Calu3 (cell line): ENCODE measurements around the gene PPP1R36. TPM values are rescaled to one million over a fixed set of nuclear protein-coding genes. Genes with fewer than 3 reads are reported as not detected.

ENCODE experiments used
- BruUV-seq: library from RNA; stranded (reverse); fragments of 400-500 nt; replicated peaks from 2 replicates; lab custom pipeline; 2021; lab: Mats Ljungman, UMichigan
- CTCF ChIA-PET: fragments of 300-600 bp; sonication (Branson Sonifier 250); formaldehyde crosslinking; loops from one replicate; lab custom pipeline; 2022; ENCODE audit warnings: antibody characterized with exemption; lab: Charles Lee
- DNase-seq: peaks from one replicate; pipeline ENCODE4 v3.0.0; 2022
- H3K27ac Mint-ChIP-seq: one replicate; pipeline ENCODE4 v1.8.0; 2022; ENCODE audit warnings: mixed read lengths; ENCODE audit not compliant: unreplicated experiment
- H3K27me3 Mint-ChIP-seq: one replicate; pipeline ENCODE4 v1.8.0; 2022; ENCODE audit warnings: mixed read lengths; ENCODE audit not compliant: unreplicated experiment
- H3K36me3 Mint-ChIP-seq: one replicate; pipeline ENCODE4 v1.8.0; 2022; ENCODE audit warnings: mild to moderate bottlenecking, moderate library complexity, mixed read lengths; ENCODE audit not compliant: insufficient read depth, unreplicated experiment
- H3K4me1 Mint-ChIP-seq: one replicate; pipeline ENCODE4 v1.8.0; 2022; ENCODE audit warnings: mild to moderate bottlenecking, low read depth, mixed read lengths; ENCODE audit not compliant: unreplicated experiment
- H3K4me3 Mint-ChIP-seq: one replicate; pipeline ENCODE4 v1.8.0; 2022; ENCODE audit warnings: mild to moderate bottlenecking, low read depth, moderate library complexity, mixed read lengths; ENCODE audit not compliant: unreplicated experiment
- H3K9me3 Mint-ChIP-seq: one replicate; pipeline ENCODE4 v1.8.0; 2022; ENCODE audit warnings: low read depth, mixed read lengths; ENCODE audit not compliant: unreplicated experiment
- intact Hi-C: fragments of 100-400 bp; cut with micrococcal nuclease; formaldehyde crosslinking; loops from one replicate; pipeline ENCODE4 v1.10.0; 2022; ENCODE audit not compliant: unreplicated experiment
- total RNA-seq: library from RNA; stranded (reverse); gene quantifications from 2 replicates; pipeline ENCODE4 v1.2.3, GENCODE V29; 2022
- TF ChIP-seq, protein P1 (sequence below): fragments of 200-600 bp; IDR thresholded peaks from one replicate; pipeline ENCODE4 v1.8.0; 2022; ENCODE audit warnings: antibody characterized with exemption; ENCODE audit not compliant: unreplicated experiment

PPP1R36 gene
- total RNA-seq, 1 experiment from 2014 or later, result 0.40 TPM

DNA sequence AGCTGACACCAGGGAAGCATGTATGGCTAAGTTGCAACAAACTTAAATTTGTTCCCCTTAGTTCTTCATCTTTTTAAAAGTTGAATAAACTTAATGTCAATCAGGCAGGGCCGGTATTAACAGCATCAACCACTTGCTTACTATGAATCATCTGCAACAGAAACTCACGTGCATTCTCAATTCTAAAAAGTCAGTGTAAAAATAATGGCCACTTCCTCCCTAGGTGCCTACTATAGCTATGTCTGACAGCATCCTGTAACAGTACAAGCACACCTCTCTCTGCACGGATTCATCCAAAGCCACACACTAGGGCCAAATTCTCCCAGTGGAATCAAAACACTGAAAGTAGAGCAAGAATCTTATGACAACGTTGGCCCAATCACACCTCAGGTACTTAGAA lies 48.6 kb downstream of the PPP1R36 start:
- Mint-ChIP-seq H3K9me3 (no peaks in the 10 kb centered on the region), H3K27me3 (peaks cover 29% of the 10 kb centered on the region), H3K27ac (no peak overlapping the region), H3K4me1 (no peaks in the 10 kb centered on the region), H3K36me3 (no peaks in the 10 kb centered on the region), H3K4me3 (no peak overlapping the region)
- TF ChIP-seq, protein P1, sequence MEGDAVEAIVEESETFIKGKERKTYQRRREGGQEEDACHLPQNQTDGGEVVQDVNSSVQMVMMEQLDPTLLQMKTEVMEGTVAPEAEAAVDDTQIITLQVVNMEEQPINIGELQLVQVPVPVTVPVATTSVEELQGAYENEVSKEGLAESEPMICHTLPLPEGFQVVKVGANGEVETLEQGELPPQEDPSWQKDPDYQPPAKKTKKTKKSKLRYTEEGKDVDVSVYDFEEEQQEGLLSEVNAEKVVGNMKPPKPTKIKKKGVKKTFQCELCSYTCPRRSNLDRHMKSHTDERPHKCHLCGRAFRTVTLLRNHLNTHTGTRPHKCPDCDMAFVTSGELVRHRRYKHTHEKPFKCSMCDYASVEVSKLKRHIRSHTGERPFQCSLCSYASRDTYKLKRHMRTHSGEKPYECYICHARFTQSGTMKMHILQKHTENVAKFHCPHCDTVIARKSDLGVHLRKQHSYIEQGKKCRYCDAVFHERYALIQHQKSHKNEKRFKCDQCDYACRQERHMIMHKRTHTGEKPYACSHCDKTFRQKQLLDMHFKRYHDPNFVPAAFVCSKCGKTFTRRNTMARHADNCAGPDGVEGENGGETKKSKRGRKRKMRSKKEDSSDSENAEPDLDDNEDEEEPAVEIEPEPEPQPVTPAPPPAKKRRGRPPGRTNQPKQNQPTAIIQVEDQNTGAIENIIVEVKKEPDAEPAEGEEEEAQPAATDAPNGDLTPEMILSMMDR, result no peak
- no TSS peak for BruUV-seq
- intact Hi-C loops, result no loop called here
- CTCF ChIA-PET, result no interaction called here
- no peak for DNase-seq

DNA sequence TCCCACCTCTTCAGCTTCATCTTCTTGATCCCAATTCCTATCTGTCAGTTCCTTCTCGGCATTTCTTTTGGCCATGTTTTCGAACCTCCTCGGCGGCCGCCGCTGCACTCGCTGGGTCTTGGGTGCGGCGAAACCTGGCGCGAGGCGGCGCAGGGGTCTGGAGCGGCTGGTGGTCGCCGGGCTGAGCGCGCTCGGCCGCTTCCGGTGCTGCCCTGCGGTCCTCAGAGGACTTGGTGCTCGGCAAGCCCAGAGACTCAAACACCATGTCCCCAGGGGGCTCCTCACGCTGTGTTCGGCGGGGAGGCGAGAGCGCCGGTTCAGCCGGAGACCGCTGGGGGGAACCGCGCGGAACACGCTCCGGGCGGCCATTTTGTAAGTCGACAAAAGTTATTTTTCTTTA lies 51.8 kb downstream of the PPP1R36 start:
- no TSS peak for BruUV-seq
- H3K4me1 Mint-ChIP-seq, result no peaks in the 10 kb centered on the region
- no peak for DNase-seq
- H3K9me3 Mint-ChIP-seq, result no peaks in the 10 kb centered on the region
- no peak overlapping the region for H3K4me3 Mint-ChIP-seq
- H3K27me3 Mint-ChIP-seq, result peaks cover 46% of the 10 kb centered on the region
- TF ChIP-seq, protein P1, result no peak
- intact Hi-C loops, result no loop called here
- H3K36me3 Mint-ChIP-seq, result no peaks in the 10 kb centered on the region
- CTCF ChIA-PET, result no interaction called here
- no peak overlapping the region for H3K27ac Mint-ChIP-seq

DNA sequence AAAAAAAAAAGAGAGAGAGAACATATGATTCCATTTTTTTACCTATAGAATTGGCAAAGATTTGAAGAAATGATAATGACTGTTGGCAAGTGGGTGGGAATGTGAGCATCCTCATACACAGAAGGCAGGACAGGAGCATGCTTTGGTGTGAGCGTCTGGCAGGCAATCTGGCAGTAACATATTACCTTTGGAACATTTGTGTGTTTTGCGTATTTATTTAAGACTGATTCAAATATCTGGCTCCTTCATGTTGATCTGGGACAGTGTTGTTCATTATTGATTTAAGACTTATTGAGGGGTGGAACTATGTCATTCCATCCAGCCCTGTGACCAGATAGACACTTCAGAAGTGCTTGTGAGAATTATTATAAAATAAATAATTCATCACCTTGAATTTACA lies 53.1 kb downstream of the PPP1R36 start:
- Mint-ChIP-seq H3K27me3 (peaks cover 51% of the 10 kb centered on the region), H3K36me3 (no peaks in the 10 kb centered on the region), H3K4me3 (no peak overlapping the region), H3K4me1 (no peaks in the 10 kb centered on the region), H3K27ac (no peak overlapping the region), H3K9me3 (no peaks in the 10 kb centered on the region)
- no TSS peak for BruUV-seq
- TF ChIP-seq, protein P1, result no peak
- no peak for DNase-seq
- CTCF ChIA-PET, result interaction anchor here (0.6 kb wide), 2 partner anchors 47 to 316 kb away, joined by 5 to 8 read pairs; no protein-coding TSS in a partner anchor
- intact Hi-C loops, result no loop called here

DNA sequence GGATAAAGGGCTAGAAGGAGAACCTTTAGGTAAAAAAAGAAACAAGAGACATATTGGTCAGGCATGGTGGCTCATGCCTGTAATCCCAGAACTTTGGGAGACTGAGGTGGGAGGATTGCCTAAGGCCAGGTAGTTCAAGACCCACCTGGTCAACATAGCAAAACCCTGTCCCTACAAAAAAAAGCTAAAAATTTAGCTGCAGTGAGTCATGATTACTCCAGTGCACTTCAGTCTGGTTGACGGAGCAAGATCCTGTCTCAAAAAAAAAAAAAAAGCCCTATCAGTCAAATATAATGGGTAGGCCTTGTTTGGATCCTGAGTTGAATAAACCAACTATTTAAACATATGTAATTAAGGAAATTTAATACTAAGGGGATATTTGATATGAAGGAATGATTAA lies 54.2 kb downstream of the PPP1R36 start:
- no peak overlapping the region for H3K4me3 Mint-ChIP-seq
- no peak for DNase-seq
- H3K9me3 Mint-ChIP-seq, result no peaks in the 10 kb centered on the region
- TF ChIP-seq, protein P1, result no peak
- BruUV-seq, result no TSS peak
- H3K4me1 Mint-ChIP-seq, result no peaks in the 10 kb centered on the region
- CTCF ChIA-PET, result no interaction called here
- H3K27me3 Mint-ChIP-seq, result peaks cover 46% of the 10 kb centered on the region
- no peaks in the 10 kb centered on the region for H3K36me3 Mint-ChIP-seq
- intact Hi-C loops, result no loop called here
- H3K27ac Mint-ChIP-seq, result no peak overlapping the region
